IPS DF 4.7 (cell line): ENCODE measurements around the gene IRS1.
"Not testable (repeated sequence)": the region's sequence is repeated elsewhere in the genome, so short reads cannot be mapped to it uniquely, and the experiment has no call there.

ENCODE experiments used
- DNase-seq: peaks from one replicate; pipeline ENCODE4 v3.0.0-alpha.2; 2013; ENCODE audit warnings: low spot score; ENCODE audit errors: extremely low read depth

Gene IRS1

GRCh38 chr2:226799211-226799975, at the start of gene IRS1:
Gene IRS1 (minus strand): TSS chr2:226799820. CDS start chr2:226798738, 1,082 bp downstream.
- DNase-seq, result no peak

- no peak for DNase-seq
These were observed 49.7 kb upstream of the IRS1 start for GRCh38 chr2:226849349-226849748.

- no peak for DNase-seq
These were observed 47.9 kb upstream of the IRS1 start for GRCh38 chr2:226847511-226847910.

- no peak for DNase-seq
These were observed 47.5 kb upstream of the IRS1 start for GRCh38 chr2:226847090-226847489.

GRCh38 chr2:226845386-226846116, 45.9 kb upstream of the IRS1 start:
- no peak for DNase-seq

GRCh38 chr2:226843001-226843400, 43.4 kb upstream of the IRS1 start:
- DNase-seq, result not testable (repeated sequence)

GRCh38 chr2:226839951-226840350, 40.3 kb upstream of the IRS1 start:
- no peak for DNase-seq

- DNase-seq, result no peak
These were observed 39.5 kb upstream of the IRS1 start for GRCh38 chr2:226839161-226839560.

- no peak for DNase-seq
These were observed 39.1 kb upstream of the IRS1 start for GRCh38 chr2:226838722-226839121.

DNA sequence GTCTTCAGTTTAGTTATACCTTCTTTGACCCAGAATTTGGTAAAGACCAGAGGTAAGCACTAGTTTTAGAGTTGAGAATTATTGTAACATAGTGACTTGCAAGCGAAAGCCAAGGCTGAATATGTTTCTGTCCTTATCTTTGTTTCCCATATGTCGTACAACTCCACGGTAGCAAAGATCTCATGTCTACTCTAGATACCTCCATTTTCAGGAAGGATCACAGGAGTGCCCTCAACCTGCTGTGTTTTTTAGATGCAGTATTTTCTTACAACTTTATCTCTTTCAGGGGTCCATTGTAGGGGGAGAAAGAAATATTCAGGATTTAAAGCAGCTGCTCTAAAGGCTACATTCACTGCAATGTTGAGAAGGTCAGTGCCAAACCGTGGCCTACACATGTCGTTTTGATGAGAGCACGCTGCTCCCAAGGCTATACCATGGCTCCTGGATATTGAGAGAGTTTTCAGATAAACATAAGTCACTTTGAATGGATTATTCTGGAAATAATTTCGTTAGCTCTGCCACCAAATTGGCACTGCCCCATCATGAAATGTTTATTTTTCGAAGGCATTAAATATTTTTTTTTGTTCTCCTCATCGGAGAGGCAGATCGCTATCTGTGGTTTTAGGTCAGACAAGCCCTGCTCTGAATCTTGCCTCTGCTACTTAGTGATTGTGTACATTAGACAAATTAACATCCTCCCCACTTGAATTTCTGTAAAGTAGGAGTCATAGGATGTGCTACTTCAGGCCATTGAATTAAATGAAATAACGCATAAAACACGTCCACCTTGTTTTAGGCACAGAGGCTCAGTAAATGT, 38.4 kb upstream of the IRS1 start:
- no peak for DNase-seq

GRCh38 chr2:226837334-226837733, 37.7 kb upstream of the IRS1 start:
- DNase-seq, result no peak

DNA sequence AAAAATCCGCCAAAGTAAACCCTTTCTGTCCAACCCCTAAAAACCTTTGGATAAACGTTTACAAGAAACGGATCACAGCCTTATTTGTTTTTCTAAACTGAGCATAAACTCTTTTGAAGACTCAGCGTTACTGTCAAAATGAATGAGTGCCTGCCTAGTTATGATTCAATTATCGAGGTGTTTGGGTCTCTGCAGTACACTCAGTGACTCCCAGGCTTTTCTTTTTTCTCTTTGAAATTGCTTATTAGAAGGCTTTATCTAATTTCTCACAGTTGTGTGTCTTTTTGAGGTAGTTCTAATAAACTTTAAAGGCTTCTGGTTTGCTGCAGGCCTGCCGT, 36.9 kb upstream of the IRS1 start:
- DNase-seq, result no peak

DNA sequence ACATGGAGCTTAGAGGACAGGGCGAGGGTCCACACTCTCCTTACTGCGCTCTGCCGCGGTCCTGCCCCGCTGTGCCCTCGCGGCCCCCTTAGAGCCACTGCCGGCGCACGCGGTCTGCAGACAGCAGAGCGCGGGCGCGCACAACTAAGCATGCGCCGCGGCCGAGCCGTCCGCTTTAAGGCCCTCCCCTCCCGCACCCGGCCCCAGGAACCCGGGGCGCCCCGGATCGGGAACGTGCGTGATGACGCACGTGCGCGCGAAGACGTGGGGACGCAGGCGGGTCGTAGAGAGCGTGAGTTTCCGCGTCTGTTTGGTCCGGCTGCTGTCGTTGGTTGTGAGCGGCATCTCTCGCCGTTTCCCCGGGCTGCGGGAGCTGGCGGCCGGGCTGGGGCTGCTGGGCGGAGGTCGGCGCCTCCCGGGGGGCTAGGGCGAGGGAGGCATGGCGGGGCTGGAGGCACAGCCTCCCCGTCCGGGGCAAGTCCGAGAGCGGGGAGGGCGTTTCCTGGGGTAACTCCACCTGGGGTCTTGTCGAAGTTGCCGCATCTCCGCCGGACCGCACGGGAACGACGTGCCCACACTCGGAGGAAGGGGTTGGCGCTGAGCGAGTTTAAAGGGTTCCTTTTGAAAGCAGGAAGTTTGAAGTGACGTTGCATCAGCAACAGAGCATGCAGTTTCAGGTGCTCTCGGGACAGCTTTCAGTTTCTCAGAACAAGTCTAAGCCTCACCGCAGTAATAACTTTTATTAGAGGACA, 36.4 kb upstream of the IRS1 start, which contains the start of gene RHBDD1:
TSS of gene RHBDD1 (plus strand) at position 259 of the 752 bp plus-strand sequence. CDS start 28,640 bp downstream, outside the sequence.
- DNase-seq, result peak; percentile 62

DNA sequence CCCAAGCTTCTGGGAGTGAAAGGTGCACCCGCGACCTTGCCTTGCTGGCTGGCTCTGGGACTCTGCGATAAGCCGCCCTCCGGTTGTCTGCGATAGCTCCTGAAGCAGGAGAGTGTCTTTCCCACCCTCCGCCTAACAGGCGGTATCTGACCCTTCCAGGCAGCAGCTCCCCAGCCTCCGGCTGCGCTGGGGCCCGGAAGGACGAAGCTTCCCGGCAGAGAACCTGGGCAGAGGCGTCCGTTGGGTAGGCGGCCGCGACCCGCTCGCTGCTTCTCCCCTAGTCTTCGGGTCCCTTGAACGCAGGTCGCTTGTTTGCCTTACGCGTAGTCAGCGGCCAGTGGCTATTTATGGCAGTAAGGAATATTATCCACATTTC, 35.8 kb upstream of the IRS1 start:
- DNase-seq, result peak; percentile 7

DNA sequence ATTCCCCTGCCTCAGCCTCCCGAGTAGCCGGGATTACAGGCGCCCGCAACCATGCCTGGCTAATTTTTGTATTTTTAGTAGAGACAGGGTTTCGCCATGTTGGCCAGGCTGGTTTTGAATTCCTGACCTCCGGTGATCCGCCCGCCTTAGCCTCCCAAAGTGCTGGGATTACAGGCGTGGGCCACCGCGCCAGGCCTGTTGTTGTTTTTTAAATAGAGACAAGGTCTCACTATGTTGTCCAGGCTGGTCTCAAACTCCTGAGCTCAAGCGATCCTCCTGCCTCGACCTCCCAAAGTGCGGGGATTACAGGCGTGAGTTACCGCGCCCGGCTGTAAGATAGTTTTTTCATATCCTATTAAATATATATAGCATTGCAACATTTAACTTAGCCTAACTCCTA, 35.3 kb upstream of the IRS1 start:
- not testable (repeated sequence) for DNase-seq

GRCh38 chr2:226832061-226832460, 32.4 kb upstream of the IRS1 start:
- no peak for DNase-seq

GRCh38 chr2:226831266-226831665, 31.6 kb upstream of the IRS1 start:
- DNase-seq, result no peak

DNA sequence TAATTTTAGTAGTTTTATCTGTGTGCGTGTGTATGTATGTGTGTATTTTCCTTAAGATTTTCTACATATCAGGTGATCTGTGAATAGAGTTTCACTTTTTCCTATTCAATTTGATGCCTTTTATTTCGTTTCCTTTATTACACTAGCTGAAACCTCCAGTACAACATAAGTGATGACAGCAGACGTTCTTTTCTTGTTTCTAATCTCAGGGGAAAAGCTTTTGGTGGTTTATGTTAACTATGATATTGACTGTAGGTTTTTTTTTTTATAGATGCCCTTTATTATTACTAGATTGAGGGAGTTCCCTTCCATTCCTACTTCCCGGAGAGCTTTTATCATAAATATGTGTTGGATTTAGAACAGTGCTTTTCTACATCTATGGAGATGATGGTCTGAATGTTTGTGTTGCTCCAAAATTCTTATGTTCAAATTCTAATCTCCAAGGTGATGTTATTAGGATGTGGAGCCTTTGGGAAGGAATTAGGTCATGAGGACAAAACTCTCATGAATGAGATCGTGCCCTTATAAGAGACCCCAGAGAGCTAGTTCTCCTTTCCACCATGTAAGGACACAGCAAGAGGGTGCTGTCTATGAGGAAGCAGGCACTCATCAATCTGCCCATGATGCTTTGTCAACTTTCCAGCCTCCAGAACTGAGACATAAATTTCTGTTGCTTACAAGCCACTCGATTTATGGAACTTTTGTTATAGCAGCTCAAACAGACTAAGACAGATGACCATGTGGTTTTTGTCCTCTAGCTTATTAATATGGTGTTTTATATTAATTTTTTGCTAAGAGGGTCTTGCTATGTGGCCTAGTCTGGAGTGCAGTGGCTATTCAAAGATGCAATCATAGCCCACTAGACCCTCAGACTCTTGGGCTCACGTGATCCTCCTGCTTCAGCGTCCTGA, 30.4 kb upstream of the IRS1 start:
- no peak for DNase-seq

- DNase-seq, result no peak
These were observed 28.6 kb upstream of the IRS1 start for GRCh38 chr2:226828191-226828590.

GRCh38 chr2:226825056-226825455, 25.4 kb upstream of the IRS1 start:
- no peak for DNase-seq
